ENCODE data around the gene GPC1. TPM values are rescaled to one million over a fixed set of nuclear protein-coding genes. Genes with fewer than 3 reads are reported as not detected.

The GPC1 gene
- total and polyA plus RNA-seq, 10 of the 15 experiments (the other 5 are each of a cell fraction or from before 2014, with no cell fraction given), result 0.06 to 0.77 (median 0.23) TPM; not detected in 3

DNA sequence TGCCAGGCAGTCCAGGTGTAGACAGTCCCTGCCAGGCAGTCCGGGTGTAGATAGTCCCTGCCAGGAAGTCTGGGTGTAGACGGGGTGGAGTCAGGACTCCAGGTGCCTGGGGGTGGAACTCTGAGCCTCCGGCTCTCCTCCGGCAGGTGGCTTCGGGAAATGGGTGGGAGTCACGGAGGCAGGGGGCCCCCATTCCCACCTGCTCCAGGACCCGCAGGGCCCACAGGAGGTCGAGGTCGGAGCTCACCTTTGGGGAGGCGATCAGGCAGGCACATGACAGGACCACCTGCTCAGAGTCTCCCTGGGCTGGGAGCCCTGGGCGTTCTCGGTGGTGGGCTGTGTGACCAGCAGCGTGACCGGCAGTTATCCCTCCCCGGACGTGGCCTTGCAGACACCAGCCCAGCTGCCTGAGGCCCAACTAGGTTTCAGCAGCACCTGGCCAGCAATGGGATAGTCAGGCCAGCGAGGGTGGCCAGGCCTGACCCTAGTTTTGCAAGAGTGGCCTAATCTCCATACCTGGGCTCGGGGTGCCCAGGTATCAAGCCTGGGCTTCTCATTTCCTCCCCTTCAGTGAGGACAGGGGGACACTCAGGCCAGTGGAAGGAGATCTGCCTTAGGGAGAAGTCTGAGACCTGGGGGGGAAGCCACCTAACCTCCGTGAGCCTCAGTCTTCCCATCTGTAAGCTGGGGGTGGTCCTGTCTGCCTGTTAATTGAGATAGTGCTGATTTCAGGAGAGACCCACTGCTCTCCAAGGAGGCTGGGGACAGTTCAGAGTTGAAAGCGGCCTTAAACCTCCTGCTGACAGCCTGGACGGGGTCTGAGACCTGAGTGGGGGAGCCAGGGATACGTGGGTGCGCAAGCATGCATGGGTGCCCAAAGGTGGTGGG lies 13.2 kb downstream of the GPC1 start:
- Histone ChIP-seq H3K27ac (ENCODE audit: control insufficient read depth, insufficient read depth) (no peak overlapping the region), H4K20me1 (ENCODE audit: control insufficient read depth, insufficient read depth) (no peaks in the 10 kb centered on the region), H3K36me3 (ENCODE audit: control insufficient read depth in 2 of 2, insufficient read depth in 2 of 2, low read length in 1 of 2) (no peaks in the 10 kb centered on the region), H3K9me3 (replicated peaks; ENCODE audit: control insufficient read depth, insufficient read depth, low read length) (no peaks in the 10 kb centered on the region), H3K4me3 (no peak overlapping the region), H3K27me3 (replicated peaks in 1 of 2; ENCODE audit: control insufficient read depth in 2 of 2, insufficient read depth in 2 of 2, low read length in 1 of 2) (peaks cover 2% of the 10 kb centered on the region in 2 experiments; a peak in 3 of 4 replicates), H3K4me2 (ENCODE audit: control insufficient read depth, insufficient read depth) (no peak overlapping the region), H3K9ac (ENCODE audit: control insufficient read depth, insufficient read depth, low read length) (no peak overlapping the region), H2AFZ (ENCODE audit: control insufficient read depth, low read depth, low read length) (no peak overlapping the region), H3K79me2 (ENCODE audit: control insufficient read depth, insufficient read depth, low read length) (no peaks in the 10 kb centered on the region), H3K4me1 (ENCODE audit: control insufficient read depth, insufficient read depth, low read length) (no peaks in the 10 kb centered on the region)
- BruUV-seq (replicated peaks), result no TSS peak
- POLR2A ChIA-PET, result no interaction called here
- no peak for ATAC-seq
- WGBS (ENCODE audit: insufficient coverage, insufficient replicate concordance, low lambda C conversion rate, missing lambda C conversion rate), result 48% methylated on average over 23 of the region's 23 CpGs
- TF ChIP-seq EED (IDR thresholded peaks at IDR 0.05; ENCODE audit: low read depth) (no peak), ZNF274 (IDR thresholded peaks at IDR 0.05; ENCODE audit: insufficient read depth, insufficient read length) (no peak), BRCA1 (IDR thresholded peaks at IDR 0.05; ENCODE audit: low read depth, low read length) (no peak), TCF3 (IDR thresholded peaks at IDR 0.05; ENCODE audit: borderline replicate concordance, insufficient read depth, low read depth, low read length) (no peak), CHD4 (IDR thresholded peaks at IDR 0.05) (no peak), ZNF207 (IDR thresholded peaks at IDR 0.05; ENCODE audit: borderline replicate concordance) (no peak), HSF1 (IDR thresholded peaks at IDR 0.05; ENCODE audit: low read depth, low read length) (no peak), NFYA (IDR thresholded peaks at IDR 0.05; ENCODE audit: borderline replicate concordance, low read depth, low read length) (no peak), FOS (IDR thresholded peaks at IDR 0.05; ENCODE audit: borderline replicate concordance, extremely low read depth, insufficient read length) (no peak), BCL3 (IDR thresholded peaks at IDR 0.05; ENCODE audit: borderline replicate concordance, insufficient read depth, low read depth, low read length, poor library complexity, severe bottlenecking) (no peak), BHLHE40 (IDR thresholded peaks at IDR 0.05; ENCODE audit: borderline replicate concordance in 1 of 2, low read depth in 2 of 2, low read length in 1 of 2) (no peak), KDM1A (IDR thresholded peaks at IDR 0.05; ENCODE audit: borderline replicate concordance) (no peak)
- TF ChIP-seq, protein P1, sequence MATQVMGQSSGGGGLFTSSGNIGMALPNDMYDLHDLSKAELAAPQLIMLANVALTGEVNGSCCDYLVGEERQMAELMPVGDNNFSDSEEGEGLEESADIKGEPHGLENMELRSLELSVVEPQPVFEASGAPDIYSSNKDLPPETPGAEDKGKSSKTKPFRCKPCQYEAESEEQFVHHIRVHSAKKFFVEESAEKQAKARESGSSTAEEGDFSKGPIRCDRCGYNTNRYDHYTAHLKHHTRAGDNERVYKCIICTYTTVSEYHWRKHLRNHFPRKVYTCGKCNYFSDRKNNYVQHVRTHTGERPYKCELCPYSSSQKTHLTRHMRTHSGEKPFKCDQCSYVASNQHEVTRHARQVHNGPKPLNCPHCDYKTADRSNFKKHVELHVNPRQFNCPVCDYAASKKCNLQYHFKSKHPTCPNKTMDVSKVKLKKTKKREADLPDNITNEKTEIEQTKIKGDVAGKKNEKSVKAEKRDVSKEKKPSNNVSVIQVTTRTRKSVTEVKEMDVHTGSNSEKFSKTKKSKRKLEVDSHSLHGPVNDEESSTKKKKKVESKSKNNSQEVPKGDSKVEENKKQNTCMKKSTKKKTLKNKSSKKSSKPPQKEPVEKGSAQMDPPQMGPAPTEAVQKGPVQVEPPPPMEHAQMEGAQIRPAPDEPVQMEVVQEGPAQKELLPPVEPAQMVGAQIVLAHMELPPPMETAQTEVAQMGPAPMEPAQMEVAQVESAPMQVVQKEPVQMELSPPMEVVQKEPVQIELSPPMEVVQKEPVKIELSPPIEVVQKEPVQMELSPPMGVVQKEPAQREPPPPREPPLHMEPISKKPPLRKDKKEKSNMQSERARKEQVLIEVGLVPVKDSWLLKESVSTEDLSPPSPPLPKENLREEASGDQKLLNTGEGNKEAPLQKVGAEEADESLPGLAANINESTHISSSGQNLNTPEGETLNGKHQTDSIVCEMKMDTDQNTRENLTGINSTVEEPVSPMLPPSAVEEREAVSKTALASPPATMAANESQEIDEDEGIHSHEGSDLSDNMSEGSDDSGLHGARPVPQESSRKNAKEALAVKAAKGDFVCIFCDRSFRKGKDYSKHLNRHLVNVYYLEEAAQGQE (IDR thresholded peaks at IDR 0.05; ENCODE audit: low read depth, low read length), result no peak
- TF ChIP-seq, protein P2, sequence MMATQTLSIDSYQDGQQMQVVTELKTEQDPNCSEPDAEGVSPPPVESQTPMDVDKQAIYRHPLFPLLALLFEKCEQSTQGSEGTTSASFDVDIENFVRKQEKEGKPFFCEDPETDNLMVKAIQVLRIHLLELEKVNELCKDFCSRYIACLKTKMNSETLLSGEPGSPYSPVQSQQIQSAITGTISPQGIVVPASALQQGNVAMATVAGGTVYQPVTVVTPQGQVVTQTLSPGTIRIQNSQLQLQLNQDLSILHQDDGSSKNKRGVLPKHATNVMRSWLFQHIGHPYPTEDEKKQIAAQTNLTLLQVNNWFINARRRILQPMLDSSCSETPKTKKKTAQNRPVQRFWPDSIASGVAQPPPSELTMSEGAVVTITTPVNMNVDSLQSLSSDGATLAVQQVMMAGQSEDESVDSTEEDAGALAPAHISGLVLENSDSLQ (IDR thresholded peaks at IDR 0.05), result no peak
- CTCF ChIA-PET, result no interaction called here
- RAD21 ChIA-PET (ENCODE audit: unreplicated experiment), result no interaction called here
- in situ Hi-C loops (cut with MboI), result loop anchor here (10.0 kb wide), 1 partner anchor 384 kb away; no protein-coding TSS in a partner anchor
- FAIRE-seq, result no peak
- intact Hi-C loops (cut with micrococcal nuclease; ENCODE audit: unreplicated experiment), result no loop called here
- SMC1A ChIA-PET (ENCODE audit: uncharacterized antibody, unreplicated experiment), result no interaction called here
- no peak for DNase-seq (ENCODE audit: low read depth, low spot score)
